Thyroid gland (tissue), 4 donors: ENCODE results near the gene CDYL.

Experiments
- POLR2A ChIP-seq, 2 donors: fragments of 450-650 bp; IDR thresholded peaks; one replicate each; pipeline ENCODE4 v1.6.1; 2017; ENCODE audit warnings: antibody characterized with exemption in 2 of 2, mild to moderate bottlenecking in 2 of 2, moderate library complexity in 1 of 2
- TF ChIP-seq, protein P1 (sequence below), 6 experiments: fragments of 200-600 bp in 3 of 6; fragments of 450-650 bp in 3 of 6; sonication (generic) in 3 of 6; IDR thresholded peaks; one replicate each; pipeline ENCODE4 v1.5.1; 2016 to 2019; ENCODE audit warnings: antibody characterized with exemption in 6 of 6, mild to moderate bottlenecking in 2 of 6, inconsistent platforms in 1 of 6, moderate library complexity in 1 of 6

DNA sequence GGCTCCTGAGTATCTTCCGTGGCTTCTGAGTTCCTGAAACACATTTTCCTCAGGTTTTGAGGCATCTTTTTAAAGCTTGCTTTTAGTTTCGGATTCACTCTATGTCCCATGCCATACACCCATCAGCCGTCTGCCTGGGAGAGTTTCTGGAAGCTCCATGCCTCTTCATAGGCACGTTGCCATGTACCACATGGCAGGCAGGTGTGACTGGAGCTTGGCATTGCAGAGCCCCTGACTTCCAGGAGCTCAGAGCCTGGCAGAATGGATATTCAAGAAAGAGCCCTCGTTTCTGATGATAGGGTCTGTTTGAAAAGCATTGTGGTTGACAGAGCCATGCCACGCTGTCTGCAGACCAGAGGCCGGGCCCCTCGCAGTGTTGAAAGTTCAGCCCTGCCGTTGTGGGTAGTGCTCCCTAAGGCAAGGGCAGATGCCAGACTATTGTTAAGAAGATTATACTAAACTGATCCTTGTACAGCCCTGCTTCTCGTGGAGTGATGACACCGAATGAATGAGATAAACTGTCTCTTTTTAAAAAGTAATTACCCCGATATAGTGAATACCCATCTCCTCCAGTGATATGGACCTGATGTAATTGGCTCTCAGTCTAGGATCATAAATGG is 127.7 kb downstream of the CDYL start:
- TF ChIP-seq, protein P1, sequence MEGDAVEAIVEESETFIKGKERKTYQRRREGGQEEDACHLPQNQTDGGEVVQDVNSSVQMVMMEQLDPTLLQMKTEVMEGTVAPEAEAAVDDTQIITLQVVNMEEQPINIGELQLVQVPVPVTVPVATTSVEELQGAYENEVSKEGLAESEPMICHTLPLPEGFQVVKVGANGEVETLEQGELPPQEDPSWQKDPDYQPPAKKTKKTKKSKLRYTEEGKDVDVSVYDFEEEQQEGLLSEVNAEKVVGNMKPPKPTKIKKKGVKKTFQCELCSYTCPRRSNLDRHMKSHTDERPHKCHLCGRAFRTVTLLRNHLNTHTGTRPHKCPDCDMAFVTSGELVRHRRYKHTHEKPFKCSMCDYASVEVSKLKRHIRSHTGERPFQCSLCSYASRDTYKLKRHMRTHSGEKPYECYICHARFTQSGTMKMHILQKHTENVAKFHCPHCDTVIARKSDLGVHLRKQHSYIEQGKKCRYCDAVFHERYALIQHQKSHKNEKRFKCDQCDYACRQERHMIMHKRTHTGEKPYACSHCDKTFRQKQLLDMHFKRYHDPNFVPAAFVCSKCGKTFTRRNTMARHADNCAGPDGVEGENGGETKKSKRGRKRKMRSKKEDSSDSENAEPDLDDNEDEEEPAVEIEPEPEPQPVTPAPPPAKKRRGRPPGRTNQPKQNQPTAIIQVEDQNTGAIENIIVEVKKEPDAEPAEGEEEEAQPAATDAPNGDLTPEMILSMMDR (IDR thresholded peaks at IDR 0.05), result no peak
- TF ChIP-seq POLR2A (IDR thresholded peaks at IDR 0.05), result no peak
